ENCODE data around the gene SH2D2A.

SH2D2A gene

GRCh38 chr1:156806512-156807440 is 9.9 kb downstream of the SH2D2A start:
- Mint-ChIP-seq H3K27ac (peak overlapping the region; percentile 94), H3K4me1 (peaks cover 83% of the 10 kb centered on the region), H3K36me3 (ENCODE audit: low read depth) (peaks cover 15% of the 10 kb centered on the region), H3K9me3 (no peaks in the 10 kb centered on the region), H3K27me3 (ENCODE audit: low read depth, poor library complexity) (peaks cover 10% of the 10 kb centered on the region), H3K4me3 (no peak overlapping the region)
- no peak for TF ChIP-seq CTCF (IDR thresholded peaks at IDR 0.05)
- DNase-seq, result no peak

GRCh38 chr1:156805766-156806511 is 10.7 kb downstream of the SH2D2A start:
- no peak for TF ChIP-seq CTCF (IDR thresholded peaks at IDR 0.05)
- no peak overlapping the region for H3K4me3 Mint-ChIP-seq
- no peaks in the 10 kb centered on the region for H3K9me3 Mint-ChIP-seq
- peaks cover 6% of the 10 kb centered on the region for H3K27me3 Mint-ChIP-seq (ENCODE audit: low read depth, poor library complexity)
- peaks cover 11% of the 10 kb centered on the region for H3K36me3 Mint-ChIP-seq (ENCODE audit: low read depth)
- H3K27ac Mint-ChIP-seq, result peak overlapping the region; percentile 94
- H3K4me1 Mint-ChIP-seq, result peaks cover 83% of the 10 kb centered on the region
- DNase-seq, result no peak

GRCh38 chr1:156804572-156805243 is 11.9 kb downstream of the SH2D2A start:
- no peak for TF ChIP-seq CTCF (IDR thresholded peaks at IDR 0.05)
- Mint-ChIP-seq H3K36me3 (ENCODE audit: low read depth) (peaks cover 15% of the 10 kb centered on the region), H3K27me3 (ENCODE audit: low read depth, poor library complexity) (peaks cover 4% of the 10 kb centered on the region), H3K27ac (peak overlapping the region; percentile 82), H3K4me3 (peak overlapping the region; percentile 19), H3K4me1 (peaks cover 92% of the 10 kb centered on the region), H3K9me3 (no peaks in the 10 kb centered on the region)
- no peak for DNase-seq

GRCh38 chr1:156804026-156804425 is 12.6 kb downstream of the SH2D2A start:
- Mint-ChIP-seq H3K27ac (peak overlapping the region; percentile 82), H3K36me3 (ENCODE audit: low read depth) (peaks cover 16% of the 10 kb centered on the region), H3K4me3 (peak overlapping the region; percentile 19), H3K4me1 (peaks cover 89% of the 10 kb centered on the region), H3K27me3 (ENCODE audit: low read depth, poor library complexity) (peaks cover 4% of the 10 kb centered on the region), H3K9me3 (no peaks in the 10 kb centered on the region)
- TF ChIP-seq CTCF (IDR thresholded peaks at IDR 0.05), result no peak
- DNase-seq, result no peak

GRCh38 chr1:156803086-156803851 is 13.4 kb downstream of the SH2D2A start:
- peaks cover 89% of the 10 kb centered on the region for H3K4me1 Mint-ChIP-seq
- peaks cover 2% of the 10 kb centered on the region for H3K27me3 Mint-ChIP-seq (ENCODE audit: low read depth, poor library complexity)
- no peak for DNase-seq
- no peaks in the 10 kb centered on the region for H3K9me3 Mint-ChIP-seq
- H3K4me3 Mint-ChIP-seq, result peak overlapping the region; percentile 9
- TF ChIP-seq CTCF (IDR thresholded peaks at IDR 0.05), result no peak
- H3K36me3 Mint-ChIP-seq (ENCODE audit: low read depth), result peaks cover 19% of the 10 kb centered on the region
- H3K27ac Mint-ChIP-seq, result peak overlapping the region; percentile 47

Data from nephron progenitor cell (in vitro differentiated cells).